ENCODE data around the gene LMNB1. TPM values are rescaled to one million over a fixed set of nuclear protein-coding genes. Genes with fewer than 3 reads are reported as not detected.
"Not testable (repeated sequence)": the region's sequence is repeated elsewhere in the genome, so short reads cannot be mapped to it uniquely, and the experiment has no call there.

Gene LMNB1
- total RNA-seq, 1 donor from 2014 or later, result 9.6 TPM

- no peak for DNase-seq (ENCODE audit: low read depth)
These were observed 49.8 kb downstream of the LMNB1 start for GRCh38 chr5:126826619-126827215.

GRCh38 chr5:126829098-126829497, 52.2 kb downstream of the LMNB1 start:
- DNase-seq (ENCODE audit: low read depth), result no peak

GRCh38 chr5:126830061-126830460, 53.1 kb downstream of the LMNB1 start:
- no peak for DNase-seq (ENCODE audit: low read depth)

GRCh38 chr5:126831156-126831555, 54.2 kb downstream of the LMNB1 start:
- no peak for DNase-seq (ENCODE audit: low read depth)

DNA sequence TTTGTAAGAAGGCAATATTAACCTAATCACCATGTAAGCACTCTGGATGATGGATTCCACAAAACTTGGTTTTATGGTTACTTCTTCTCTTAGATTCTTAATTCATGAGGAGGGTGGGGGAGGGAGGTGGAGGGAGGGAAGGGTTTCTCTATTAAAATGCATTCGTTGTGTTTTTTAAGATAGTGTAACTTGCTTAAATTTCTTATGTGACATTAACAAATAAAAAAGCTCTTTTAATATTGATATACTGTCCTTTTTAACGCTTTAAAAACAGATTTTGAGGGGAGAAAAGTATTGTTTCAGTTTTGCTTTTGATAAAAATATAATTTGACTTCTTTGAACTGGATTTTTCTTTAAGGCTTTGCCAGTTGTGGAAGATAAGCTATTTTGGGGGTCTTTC, 59.8 kb downstream of the LMNB1 start:
- no peak for DNase-seq (ENCODE audit: low read depth)

DNA sequence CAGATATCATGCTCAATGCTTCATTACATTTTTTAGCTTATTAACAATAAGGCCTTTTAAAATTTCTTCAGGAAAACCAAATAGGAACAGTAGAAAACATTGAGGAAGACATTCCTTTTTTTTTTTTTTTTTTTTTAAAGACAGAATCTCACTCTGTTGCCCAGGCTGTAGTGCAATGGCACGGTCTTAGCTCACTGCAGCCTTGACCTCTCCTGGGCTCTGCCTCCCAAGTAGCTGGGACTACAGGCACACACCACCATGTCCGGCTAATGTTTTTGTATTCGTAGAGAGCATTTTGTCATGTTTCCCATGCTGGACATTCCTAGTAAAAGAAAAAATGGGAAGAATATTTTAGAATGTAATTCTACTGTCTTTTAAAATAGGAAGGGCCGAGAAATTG, 60.3 kb downstream of the LMNB1 start:
- no peak for DNase-seq (ENCODE audit: low read depth)

DNA sequence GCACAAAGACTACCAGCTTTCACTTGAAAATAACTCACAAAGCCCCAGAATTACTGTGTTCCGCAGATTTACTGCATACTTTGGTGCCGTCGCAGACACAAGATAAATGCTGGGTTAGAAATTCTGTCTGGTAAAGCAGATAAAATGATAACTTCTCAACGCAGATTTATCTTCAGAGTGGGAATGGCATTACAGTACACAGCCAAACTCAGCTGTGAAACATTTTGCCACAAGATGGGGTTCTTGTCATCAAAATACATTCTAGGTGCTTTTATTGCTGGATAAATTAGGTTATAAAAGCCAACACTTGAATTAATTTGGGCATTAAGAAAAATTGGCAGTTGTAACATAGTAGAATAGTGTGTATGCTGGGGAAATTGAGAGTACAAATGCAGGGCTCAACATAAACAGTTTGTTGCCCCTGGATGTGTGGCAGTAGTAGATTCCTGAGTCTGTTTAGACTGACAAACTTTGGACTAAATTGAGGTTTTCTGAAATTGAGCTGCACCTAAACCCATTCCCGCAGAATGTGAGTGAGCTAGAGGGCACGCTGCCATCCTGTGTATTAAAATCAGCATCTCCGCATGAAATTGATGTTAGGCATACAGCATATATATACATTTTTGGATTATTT, 61.1 kb downstream of the LMNB1 start:
- DNase-seq (ENCODE audit: low read depth), result no peak

GRCh38 chr5:126839407-126839806, 62.5 kb downstream of the LMNB1 start:
- not testable (repeated sequence) for DNase-seq (ENCODE audit: low read depth)

DNA sequence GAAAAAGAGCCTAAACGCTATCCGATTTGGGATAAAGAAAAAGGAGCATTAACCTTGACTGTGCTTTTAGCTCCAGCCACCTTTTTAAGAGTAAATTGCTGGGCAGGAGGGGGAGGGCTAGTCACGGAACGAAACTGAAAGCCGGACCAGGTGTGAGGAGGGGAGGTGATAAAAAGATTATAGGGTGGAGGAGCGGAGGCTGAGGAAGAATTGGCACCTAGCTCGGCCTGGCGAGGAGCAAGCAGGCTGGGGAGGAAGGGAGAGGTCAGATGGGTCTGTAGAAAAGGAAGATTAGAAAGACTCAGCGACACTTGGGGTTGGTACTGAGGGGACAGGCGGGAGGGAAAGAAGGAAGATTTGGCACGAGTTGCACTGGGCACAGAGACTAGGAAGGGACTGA, 66.4 kb downstream of the LMNB1 start:
- DNase-seq (ENCODE audit: low read depth), result not testable (repeated sequence)

- DNase-seq (ENCODE audit: low read depth), result peak; percentile 32
These were observed 68.6 kb downstream of the LMNB1 start for GRCh38 chr5:126845470-126846070.

- DNase-seq (ENCODE audit: low read depth), result no peak
These were observed 69.4 kb downstream of the LMNB1 start for GRCh38 chr5:126846344-126846743.

DNA sequence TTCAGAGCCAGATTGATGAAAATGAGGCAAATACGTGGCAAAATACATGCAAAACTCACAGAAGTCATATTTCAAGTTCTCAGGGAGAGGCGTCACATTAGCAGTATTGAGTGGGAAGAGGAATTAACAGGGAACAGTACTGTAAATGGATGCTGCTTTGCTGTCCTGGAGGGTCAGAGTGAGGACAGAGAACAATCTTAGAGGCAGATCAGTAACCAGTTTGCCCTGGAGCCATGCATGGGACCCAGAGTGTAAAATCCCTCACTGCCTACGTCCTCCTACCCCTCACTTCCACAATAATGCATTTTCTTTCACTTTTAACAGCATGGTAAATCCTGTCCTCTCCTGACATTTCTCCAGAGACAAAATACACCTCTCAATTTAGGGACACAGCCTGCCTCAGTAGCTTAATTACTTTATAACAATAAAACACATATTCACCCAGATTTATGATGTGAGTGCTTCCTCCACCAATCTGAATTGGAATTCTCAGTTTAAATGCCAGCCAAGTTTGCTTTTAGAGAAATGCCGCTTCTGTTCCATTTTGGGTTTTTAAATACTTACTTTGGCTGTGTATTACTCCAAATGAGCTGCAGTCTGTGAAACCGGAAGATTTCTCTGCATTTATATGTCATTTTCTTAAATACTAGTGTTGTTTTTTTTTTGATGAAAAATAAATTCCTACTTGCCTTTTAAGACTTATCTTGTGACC, 70.0 kb downstream of the LMNB1 start:
- no peak for DNase-seq (ENCODE audit: low read depth)

DNA sequence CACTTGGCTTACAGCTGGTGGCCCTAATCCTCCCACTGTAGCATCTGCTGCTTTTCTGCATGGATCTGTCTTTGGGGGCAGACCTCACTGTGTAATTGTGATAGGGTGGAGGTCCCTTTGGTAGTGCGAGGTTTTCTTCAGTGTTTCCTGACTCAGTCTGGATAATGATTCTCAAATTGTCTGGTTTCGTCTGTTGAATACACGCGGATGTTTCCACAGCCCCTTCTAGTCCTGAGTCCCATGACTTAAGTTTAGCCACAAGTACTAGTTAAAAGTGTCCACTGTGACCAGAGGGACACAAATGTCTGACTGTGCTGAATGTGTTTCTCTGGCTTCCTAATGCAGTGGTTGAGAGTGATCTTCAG, 70.5 kb downstream of the LMNB1 start:
- DNase-seq (ENCODE audit: low read depth), result no peak

GRCh38 chr5:126847826-126848251, 70.9 kb downstream of the LMNB1 start:
- DNase-seq (ENCODE audit: low read depth), result no peak

- no peak for DNase-seq (ENCODE audit: low read depth)
These were observed 71.3 kb downstream of the LMNB1 start for GRCh38 chr5:126848253-126848652.

GRCh38 chr5:126849101-126849678, 72.3 kb downstream of the LMNB1 start:
- no peak for DNase-seq (ENCODE audit: low read depth)

- DNase-seq (ENCODE audit: low read depth), result no peak
These were observed 74.6 kb downstream of the LMNB1 start for GRCh38 chr5:126851501-126852011.

DNA sequence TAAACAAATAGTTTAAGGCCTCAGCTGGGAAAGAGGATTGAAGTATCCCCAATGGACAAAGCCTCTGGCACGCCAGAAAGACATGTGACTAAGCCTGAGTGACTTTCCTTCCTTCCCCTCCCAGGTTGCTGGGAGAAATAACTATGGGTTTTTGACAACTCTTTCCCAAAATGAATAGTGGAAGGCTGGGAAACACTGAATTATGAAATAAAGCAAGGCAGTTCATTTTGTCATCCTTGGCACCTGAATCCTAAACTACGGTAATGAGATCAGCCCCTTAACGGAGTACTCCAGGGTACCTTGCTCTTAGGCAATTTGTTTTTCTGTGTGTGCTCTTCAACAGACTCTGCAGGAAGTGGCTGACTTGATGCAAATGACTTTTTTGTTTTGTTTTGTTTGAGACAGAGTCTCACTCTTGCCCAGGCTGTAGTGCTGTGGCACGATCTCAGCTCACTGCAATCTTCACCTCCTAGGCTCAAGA, 75.2 kb downstream of the LMNB1 start:
- DNase-seq (ENCODE audit: low read depth), result peak; percentile 48

DNA sequence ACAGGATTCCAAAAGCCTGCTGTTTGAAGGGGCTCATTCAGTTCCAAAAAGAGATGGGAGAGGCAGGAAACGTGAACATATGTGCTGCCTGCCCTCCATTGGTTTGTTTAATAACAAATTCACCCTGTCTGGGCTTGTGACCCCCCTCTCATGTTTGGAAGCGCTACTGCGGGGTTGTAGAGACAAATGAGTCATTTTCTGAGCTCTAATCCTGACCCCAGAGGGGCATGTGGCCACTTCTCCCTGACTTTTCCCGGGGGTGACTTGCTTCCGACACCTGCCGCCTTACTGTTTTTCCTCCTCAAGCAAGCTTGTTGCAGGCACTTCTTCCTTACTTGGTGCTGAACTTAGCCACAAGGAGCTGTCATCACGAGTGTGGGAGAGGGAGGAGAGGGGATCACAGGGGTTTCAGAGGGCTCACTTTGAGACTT, 75.9 kb downstream of the LMNB1 start:
- DNase-seq (ENCODE audit: low read depth), result no peak

GRCh38 chr5:126853541-126854307, 76.8 kb downstream of the LMNB1 start:
- not testable (repeated sequence) for DNase-seq (ENCODE audit: low read depth)

DNA sequence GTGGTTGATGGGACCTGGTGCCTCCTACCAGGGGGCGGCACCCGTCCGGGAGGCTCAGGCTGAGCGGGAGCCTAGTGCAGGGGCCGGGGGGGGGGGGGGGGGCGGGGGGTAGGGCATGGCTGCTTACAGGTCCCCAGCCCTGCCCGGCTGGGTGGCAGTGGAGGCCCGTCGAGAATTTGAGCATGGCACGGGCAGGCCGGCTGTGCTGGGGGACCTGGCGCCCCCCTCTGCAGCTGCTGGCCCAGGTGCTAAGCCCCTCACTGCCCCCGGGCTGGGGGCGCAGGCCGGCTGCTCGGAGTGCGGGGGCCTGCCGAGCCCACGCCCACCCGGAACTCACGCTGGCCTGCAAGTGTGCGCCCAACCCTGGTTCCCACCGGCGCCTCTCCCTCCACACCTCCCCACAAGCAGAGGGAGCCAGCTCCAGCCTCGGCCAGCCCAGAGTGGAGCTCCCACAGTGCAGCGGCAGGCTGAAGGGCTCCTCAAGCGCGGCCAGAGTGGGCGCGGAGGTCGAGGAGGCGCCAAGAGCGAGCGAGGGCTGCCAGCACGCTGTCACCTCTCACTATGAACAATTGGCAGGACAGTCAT, 77.7 kb downstream of the LMNB1 start:
- no peak for DNase-seq (ENCODE audit: low read depth)
